ENCODE measurements around the gene LIN7B.
"Not testable (repeated sequence)": the region's sequence is repeated elsewhere in the genome, so short reads cannot be mapped to it uniquely, and the experiment has no call there.

The LIN7B gene, protein sequence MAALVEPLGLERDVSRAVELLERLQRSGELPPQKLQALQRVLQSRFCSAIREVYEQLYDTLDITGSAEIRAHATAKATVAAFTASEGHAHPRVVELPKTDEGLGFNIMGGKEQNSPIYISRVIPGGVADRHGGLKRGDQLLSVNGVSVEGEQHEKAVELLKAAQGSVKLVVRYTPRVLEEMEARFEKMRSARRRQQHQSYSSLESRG

GRCh38 chr19:49113762-49114629 lies at the start of gene LIN7B:
Gene LIN7B (plus strand): TSS chr19:49114370. CDS start chr19:49114405, 35 bp downstream.
- peak; percentile 39 to 69 for DNase-seq (ENCODE audit: low read depth in 1 of 2, low spot score in 1 of 2)

DNA sequence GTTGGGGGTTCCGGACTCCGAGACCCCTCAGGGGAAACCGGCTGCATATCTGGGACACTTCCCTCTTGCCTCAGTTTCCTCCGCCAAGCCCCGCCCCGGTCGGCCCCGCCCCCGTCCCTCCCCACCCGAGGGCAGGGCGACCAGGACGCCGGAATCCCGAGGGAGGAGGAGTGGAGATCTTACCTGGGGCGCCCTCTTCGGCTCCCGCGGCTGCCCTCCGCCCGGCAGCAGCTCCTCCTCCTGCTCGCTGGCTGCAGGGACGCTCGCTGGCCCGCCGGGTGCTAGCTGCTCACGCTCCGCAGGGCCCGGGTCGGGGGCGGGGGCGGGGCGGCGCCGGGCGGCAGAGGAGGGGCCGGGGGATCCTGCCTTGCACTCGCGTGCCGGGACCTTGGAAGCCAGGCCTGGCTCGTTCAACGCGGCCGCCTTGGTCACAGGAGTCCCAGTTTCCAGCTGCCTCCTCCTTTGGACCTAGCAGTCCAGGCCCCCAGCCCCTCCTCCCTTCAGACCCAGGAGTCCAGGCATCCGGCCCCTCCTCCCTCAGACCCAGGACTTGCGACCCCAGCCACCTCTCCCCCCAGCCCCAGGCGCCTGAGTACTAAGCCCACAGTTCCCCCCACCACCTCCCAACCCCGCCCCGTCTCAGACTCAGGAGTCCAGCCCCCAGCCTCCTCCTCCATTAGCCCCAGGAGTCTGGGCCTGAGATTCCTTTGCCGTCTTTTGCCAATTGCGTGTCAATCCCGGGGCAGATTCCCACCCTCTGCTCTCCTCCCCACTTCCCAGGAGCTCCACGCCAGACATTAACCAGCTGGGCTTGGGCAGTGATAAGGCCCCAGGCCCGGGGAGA lies 49.2 kb upstream of the LIN7B start, which contains the start of gene NTF4:
NTF4 (minus strand) TSS at position 51 of the 844 bp plus-strand sequence. CDS start 2,821 bp downstream, outside the sequence.
- no peak for DNase-seq (ENCODE audit: low read depth in 1 of 2, low spot score in 1 of 2)

GRCh38 chr19:49065905-49066512 lies 48.2 kb upstream of the LIN7B start:
- DNase-seq (ENCODE audit: low read depth in 1 of 2, low spot score in 1 of 2), result no peak

- DNase-seq (ENCODE audit: low read depth in 1 of 2, low spot score in 1 of 2), result no peak
Measured at GRCh38 chr19:49067554-49067953, 46.6 kb upstream of the LIN7B start.

- DNase-seq (ENCODE audit: low read depth in 1 of 2, low spot score in 1 of 2), result no peak
Measured at GRCh38 chr19:49069026-49069425, 45.1 kb upstream of the LIN7B start.

- no peak for DNase-seq (ENCODE audit: low read depth in 1 of 2, low spot score in 1 of 2)
Measured at GRCh38 chr19:49070416-49070815, 43.8 kb upstream of the LIN7B start.

DNA sequence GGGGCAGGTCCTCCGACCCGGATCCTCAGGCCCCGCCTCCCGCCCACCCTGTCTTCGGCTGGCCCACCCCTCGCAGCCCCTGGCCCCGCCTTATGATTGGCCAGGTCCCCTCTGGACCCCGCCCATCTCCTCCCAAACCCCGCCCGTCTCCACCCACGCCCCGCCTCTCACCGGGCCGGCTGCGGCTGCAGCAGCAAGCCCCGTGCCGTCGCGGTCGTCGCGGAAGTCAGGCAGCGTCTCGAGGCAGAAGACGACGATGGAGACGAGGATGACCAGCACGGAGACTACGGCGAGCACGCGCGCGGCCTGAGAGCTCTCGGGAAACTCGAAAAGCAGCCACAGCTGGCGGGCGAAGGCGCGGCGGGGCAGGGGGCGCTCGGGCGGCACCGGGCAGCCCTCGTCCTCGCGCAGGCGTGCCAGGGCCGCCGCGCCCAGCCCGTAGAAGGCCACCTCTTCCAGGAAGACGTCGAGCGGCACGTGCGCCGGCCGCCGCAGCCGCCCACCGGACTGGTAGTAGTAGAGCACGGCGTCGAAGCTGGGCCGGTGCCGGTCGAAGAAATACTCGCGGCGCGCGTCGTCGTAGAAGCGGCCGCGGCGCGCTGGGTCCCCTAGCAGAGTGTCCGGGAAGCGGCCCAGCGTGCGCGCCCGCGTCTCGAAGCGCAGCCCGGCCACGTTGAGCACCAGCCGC lies 42.2 kb upstream of the LIN7B start:
- no peak for DNase-seq (ENCODE audit: low read depth in 1 of 2, low spot score in 1 of 2)

DNA sequence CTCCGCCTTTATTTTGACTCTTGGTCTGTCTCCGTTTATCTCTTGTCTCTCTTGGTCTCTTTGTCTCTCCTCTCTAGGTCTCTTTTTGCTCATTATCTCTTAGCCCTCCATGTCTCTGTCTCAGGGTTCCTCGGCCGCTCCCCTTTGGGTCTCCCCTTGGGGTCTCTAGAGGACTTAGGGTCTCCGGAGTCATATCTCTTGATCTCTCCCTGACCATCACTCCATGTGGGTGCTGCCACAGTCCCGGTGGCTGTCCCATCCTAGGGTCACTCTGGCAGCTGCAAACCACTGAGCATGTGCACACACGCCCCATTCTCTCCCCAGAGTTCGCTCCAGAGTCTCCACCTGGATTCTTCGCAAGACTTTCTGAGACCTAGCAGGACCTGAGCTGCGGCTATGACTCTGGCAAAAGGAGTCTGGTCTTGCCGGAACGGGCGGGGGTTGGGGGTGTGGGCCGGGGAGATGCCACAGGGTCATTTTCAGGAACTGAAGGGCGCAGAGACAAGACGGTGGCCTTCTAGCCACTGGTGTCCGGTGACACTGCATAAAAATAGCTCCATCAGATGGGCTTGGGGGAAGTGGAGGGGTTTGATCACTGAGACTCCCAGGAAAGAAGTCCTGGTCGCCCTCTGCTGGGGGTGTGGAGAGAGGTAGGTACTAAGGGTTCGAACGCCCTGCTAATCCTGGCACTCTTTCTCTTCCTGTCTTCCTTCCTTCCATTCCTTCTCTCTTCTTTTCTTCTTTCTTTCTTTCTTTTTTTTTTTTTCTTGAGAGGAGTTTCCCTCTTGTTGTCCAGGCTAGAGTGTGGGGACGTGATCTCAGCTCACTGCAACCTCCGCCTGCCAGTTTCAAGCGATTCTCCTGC lies 40.4 kb upstream of the LIN7B start:
- no peak for DNase-seq (ENCODE audit: low read depth in 1 of 2, low spot score in 1 of 2)

GRCh38 chr19:49074869-49075268 lies 39.3 kb upstream of the LIN7B start:
- not testable (repeated sequence) for DNase-seq (ENCODE audit: low read depth in 1 of 2, low spot score in 1 of 2)

DNA sequence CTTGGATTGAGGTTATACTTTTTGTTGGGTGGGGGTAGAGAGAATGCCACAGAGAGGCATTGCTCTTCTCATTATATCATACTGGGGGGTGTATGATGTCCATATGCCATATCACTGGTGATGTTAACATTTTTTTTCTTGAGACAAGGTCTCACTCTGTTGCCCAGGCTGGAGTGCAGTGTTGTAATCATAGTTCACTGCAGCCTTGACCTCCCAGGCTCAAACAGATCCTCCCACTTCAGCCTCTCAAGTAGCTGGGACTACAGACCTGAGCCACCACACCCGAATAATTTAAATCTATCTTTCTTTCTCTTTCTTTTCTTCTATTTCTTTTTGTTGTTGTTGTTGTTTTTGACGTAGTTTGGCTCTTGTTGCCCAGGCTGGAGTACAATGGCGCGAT lies 33.8 kb upstream of the LIN7B start:
- DNase-seq (ENCODE audit: low read depth in 1 of 2, low spot score in 1 of 2), result no peak

GRCh38 chr19:49081273-49081672 lies 32.9 kb upstream of the LIN7B start:
- DNase-seq (ENCODE audit: low read depth in 1 of 2, low spot score in 1 of 2), result no peak

- no peak for DNase-seq (ENCODE audit: low read depth in 1 of 2, low spot score in 1 of 2)
Measured at GRCh38 chr19:49084206-49085019, 29.8 kb upstream of the LIN7B start.

DNA sequence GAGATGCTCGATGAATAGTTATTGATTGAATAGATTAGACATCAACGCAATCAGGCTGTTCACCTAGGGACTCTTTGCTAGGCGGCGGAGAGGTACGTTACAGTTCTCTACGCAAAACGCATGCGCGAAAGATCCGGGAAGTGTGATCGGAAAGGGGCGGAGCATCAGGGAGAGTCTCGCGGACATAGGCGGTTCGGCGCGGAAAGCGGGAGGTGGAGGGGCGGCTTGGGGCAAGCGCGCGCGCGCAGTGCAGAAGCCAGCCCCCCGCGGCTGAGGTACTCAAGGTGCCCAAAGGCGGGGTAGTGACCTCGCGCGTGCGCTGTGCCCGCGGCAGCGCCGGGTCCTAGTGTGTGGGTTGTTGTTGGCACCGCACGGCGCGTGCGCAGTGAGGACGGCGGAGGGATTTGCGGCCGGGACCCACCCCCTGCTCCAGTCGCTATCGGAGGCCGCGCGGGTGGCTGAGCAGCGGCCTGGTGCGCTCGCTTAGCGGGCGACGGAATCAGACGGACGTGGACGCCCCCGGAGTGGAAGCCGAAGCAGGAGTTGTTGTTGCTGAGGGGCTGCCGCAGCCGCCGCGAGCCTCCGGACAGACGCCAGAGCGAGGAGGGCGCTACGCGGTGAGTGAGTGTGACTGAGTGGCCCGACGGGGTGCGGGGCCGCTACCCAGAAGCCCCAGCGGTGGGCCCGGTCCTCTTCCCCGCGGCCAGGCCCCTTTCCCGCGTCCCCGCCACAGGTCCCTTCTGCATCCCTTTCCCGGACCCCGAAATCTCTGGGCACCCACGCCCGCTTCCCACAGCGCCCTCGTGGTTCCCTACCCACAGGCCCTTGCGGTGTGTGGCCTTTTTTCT lies 28.9 kb upstream of the LIN7B start, which contains the start of gene SNRNP70:
SNRNP70 (plus strand) TSS at position 432 of the 848 bp plus-strand sequence. CDS start 964 bp downstream, outside the sequence.
- DNase-seq (ENCODE audit: low read depth in 1 of 2, low spot score in 1 of 2), result peak; percentile 96 to 99

GRCh38 chr19:49085868-49086232 lies 28.3 kb upstream of the LIN7B start:
- no peak for DNase-seq (ENCODE audit: low read depth in 1 of 2, low spot score in 1 of 2)

DNA sequence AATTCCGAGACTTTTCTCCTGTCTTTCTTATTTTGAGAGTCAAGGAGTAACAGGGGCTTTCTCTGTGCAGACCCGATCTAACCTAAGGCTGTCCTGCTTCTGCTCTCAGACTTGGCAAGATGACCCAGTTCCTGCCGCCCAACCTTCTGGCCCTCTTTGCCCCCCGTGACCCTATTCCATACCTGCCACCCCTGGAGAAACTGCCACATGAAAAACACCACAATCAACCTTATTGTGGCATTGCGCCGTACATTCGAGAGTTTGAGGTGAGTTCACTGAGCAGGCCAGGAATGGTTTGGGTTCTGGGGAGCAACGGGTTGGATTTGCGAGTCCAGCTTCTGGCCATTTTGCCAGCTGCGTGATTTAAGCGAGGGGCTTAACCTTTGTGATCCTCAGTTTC lies 27.9 kb upstream of the LIN7B start:
- DNase-seq (ENCODE audit: low read depth in 1 of 2, low spot score in 1 of 2), result no peak

GRCh38 chr19:49091391-49092038 lies 22.7 kb upstream of the LIN7B start:
- no peak for DNase-seq (ENCODE audit: low read depth in 1 of 2, low spot score in 1 of 2)

DNA sequence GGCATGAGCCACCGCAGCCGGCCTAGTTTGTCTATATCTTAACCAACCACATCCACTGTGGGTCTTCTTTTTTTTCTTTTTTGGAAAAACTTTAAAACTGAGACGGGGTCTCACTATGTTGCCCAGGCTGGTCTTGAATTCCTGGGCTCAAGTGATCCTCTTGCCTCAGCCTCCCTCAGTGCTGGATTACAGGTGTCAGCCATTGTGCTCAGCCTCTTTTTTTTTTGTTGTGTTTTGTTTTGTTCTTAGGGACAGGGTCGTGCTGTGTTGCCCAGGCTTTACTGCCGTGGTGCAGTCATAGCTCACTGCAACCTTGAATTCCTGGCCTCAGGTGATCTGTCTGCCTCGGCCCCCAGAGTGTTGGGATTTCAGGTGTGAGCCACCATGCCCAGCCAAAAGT lies 21.5 kb upstream of the LIN7B start:
- no peak for DNase-seq (ENCODE audit: low read depth in 1 of 2, low spot score in 1 of 2)
